Tibial nerve (tissue), 4 donors: Measurements from ENCODE around the gene INTS12. TPM values are rescaled to one million over a fixed set of nuclear protein-coding genes. Genes with fewer than 3 reads are reported as not detected.
A peak's percentile ranks its signal among the peaks of the same experiment; 100 is the strongest.

Experiments
- DNase-seq, 2 donors: peaks; one replicate each; pipeline ENCODE4 v3.0.0-alpha.2; 2019; ENCODE audit warnings: low spot score in 2 of 2
- H3K27ac ChIP-seq, 4 donors: fragments of 200-600 bp; sonication (generic) in 3 of 4; one replicate each; pipeline ENCODE4 v1.5.1; 2017 to 2019; ENCODE audit warnings: mild to moderate bottlenecking in 1 of 4
- H3K27me3 ChIP-seq, 2 donors: fragments of 200-600 bp; sonication (generic) in 1 of 2; one replicate each; pipeline versions ENCODE4 v1.5.1 to v1.6.0; 2017 to 2019
- H3K36me3 ChIP-seq, 3 donors: fragments of 200-600 bp; sonication (generic); one replicate each; pipeline ENCODE4 v1.5.1; 2018 to 2019
- H3K4me1 ChIP-seq, 4 donors: fragments of 200-600 bp; sonication (generic) in 3 of 4; one replicate each; pipeline ENCODE4 v1.5.1; 2017 to 2019
- H3K4me3 ChIP-seq, 4 donors: fragments of 200-600 bp; sonication (generic) in 3 of 4; one replicate each; pipeline ENCODE4 v1.5.1; 2017 to 2019; ENCODE audit warnings: mild to moderate bottlenecking in 1 of 4, moderate library complexity in 1 of 4
- H3K9me3 ChIP-seq, 4 donors: fragments of 200-600 bp; sonication (generic) in 3 of 4; one replicate each; pipeline ENCODE4 v1.5.1; 2017 to 2019
- EP300 ChIP-seq, 2 donors: sonication (generic); formaldehyde crosslinking; IDR thresholded peaks; one replicate each; pipeline ENCODE4 v1.6.1; 2017; ENCODE audit warnings: antibody characterized with exemption in 2 of 2, mild to moderate bottlenecking in 1 of 2
- POLR2A ChIP-seq, 2 donors: fragments of 450-650 bp; IDR thresholded peaks; one replicate each; pipeline ENCODE4 v1.6.1; 2017; ENCODE audit warnings: antibody characterized with exemption in 2 of 2, mild to moderate bottlenecking in 2 of 2, moderate library complexity in 2 of 2
- WGBS, 2 donors: methylation state at CpG; one replicate each; pipeline ENCODE4 v1.1.5; 2018; 5-methylcytosine and 5-hydroxymethylcytosine counted together
- total RNA-seq, 4 donors: library from RNA; depleted of rRNA; stranded (reverse); fragments of >200 nt; gene quantifications; one replicate each; pipeline ENCODE4 v1.1.0, GENCODE V29; 2016
- TF ChIP-seq, protein P1 (sequence below), 5 experiments: fragments of 200-600 bp in 3 of 5; fragments of 450-650 bp in 2 of 5; sonication (generic) in 3 of 5; IDR thresholded peaks; one replicate each; pipeline ENCODE4 v1.5.1; 2016 to 2019; ENCODE audit warnings: antibody characterized with exemption in 5 of 5, mild to moderate bottlenecking in 3 of 5, moderate library complexity in 2 of 5

Gene INTS12
- total RNA-seq, 4 donors from 2014 or later, result 15.7 to 29.5 (median 24.9) TPM

GRCh38 chr4:105633241-105633640 lies 75.2 kb downstream of the INTS12 start:
- Histone ChIP-seq H3K27me3 (no peaks in the 10 kb centered on the region), H3K9me3 (no peaks in the 10 kb centered on the region), H3K27ac (peak overlapping the region in 1 of 4 donors; percentile 29), H3K4me1 (peaks cover 0 to 43% (median 13%) of the 10 kb centered on the region in 4 donors), H3K36me3 (no peaks in the 10 kb centered on the region), H3K4me3 (no peak overlapping the region)
- WGBS, 2 donors, result 53 to 63% methylated on average over 3 of the region's 3 CpGs
- TF ChIP-seq, protein P1, sequence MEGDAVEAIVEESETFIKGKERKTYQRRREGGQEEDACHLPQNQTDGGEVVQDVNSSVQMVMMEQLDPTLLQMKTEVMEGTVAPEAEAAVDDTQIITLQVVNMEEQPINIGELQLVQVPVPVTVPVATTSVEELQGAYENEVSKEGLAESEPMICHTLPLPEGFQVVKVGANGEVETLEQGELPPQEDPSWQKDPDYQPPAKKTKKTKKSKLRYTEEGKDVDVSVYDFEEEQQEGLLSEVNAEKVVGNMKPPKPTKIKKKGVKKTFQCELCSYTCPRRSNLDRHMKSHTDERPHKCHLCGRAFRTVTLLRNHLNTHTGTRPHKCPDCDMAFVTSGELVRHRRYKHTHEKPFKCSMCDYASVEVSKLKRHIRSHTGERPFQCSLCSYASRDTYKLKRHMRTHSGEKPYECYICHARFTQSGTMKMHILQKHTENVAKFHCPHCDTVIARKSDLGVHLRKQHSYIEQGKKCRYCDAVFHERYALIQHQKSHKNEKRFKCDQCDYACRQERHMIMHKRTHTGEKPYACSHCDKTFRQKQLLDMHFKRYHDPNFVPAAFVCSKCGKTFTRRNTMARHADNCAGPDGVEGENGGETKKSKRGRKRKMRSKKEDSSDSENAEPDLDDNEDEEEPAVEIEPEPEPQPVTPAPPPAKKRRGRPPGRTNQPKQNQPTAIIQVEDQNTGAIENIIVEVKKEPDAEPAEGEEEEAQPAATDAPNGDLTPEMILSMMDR (IDR thresholded peaks at IDR 0.05), result no peak
- TF ChIP-seq EP300 (IDR thresholded peaks at IDR 0.05), result no peak
- no peak for TF ChIP-seq POLR2A (IDR thresholded peaks at IDR 0.05)
- no peak for DNase-seq

Other genes with a start within 250 kb of the INTS12 start
- gene PPA2, start 234.6 kb downstream of the INTS12 start, total RNA-seq, result 100 to 1,000 TPM in 1 of 4 donors, 10 to 100 TPM in 3; 69.9 to 106 (median 84.7) TPM
- gene ARHGEF38, start 156.1 kb downstream of the INTS12 start, total RNA-seq, result not detected
- 10 to 100 TPM; 11.6 to 23.4 (median 13.7) TPM for gene GSTCD, start 95 bp upstream of the INTS12 start, total RNA-seq
- 10 to 100 TPM; 15.6 to 53.8 (median 40.7) TPM for gene NPNT, start 186.8 kb upstream of the INTS12 start, total RNA-seq